NCI-H524 treated with DMSO at 0.1 percent for 48 hours (cell line): ENCODE measurements around the gene PCDHGB4.
"Not testable (repeated sequence)": the region's sequence is repeated elsewhere in the genome, so short reads cannot be mapped to it uniquely, and the experiment has no call there.

Source experiments
- DNase-seq: peaks from one replicate; lab custom pipeline; 2025; lab: John Stamatoyannopoulos, UW

PCDHGB4 gene

DNA sequence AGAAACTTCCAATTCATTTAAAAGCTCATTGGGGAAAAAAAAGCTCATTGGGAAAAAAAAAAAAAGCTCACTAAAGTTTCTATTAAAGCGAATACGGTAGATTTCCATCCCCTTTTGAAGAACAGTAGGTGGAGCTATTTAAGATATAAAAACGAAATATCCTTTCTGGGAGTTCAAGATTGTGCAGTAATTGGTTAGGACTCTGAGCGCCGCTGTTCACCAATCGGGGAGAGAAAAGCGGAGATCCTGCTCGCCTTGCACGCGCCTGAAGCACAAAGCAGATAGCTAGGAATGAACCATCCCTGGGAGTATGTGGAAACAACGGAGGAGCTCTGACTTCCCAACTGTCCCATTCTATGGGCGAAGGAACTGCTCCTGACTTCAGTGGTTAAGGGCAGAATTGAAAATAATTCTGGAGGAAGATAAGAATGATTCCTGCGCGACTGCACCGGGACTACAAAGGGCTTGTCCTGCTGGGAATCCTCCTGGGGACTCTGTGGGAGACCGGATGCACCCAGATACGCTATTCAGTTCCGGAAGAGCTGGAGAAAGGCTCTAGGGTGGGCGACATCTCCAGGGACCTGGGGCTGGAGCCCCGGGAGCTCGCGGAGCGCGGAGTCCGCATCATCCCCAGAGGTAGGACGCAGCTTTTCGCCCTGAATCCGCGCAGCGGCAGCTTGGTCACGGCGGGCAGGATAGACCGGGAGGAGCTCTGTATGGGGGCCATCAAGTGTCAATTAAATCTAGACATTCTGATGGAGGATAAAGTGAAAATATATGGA, 43.0 kb downstream of the PCDHGB4 start, which contains the start of gene PCDHGA12:
Gene PCDHGA12, plus strand, starts transcription at position 176 of the 782 bp plus-strand sequence. Its CDS starts 253 bp downstream, at position 429.
- no peak for DNase-seq

DNA sequence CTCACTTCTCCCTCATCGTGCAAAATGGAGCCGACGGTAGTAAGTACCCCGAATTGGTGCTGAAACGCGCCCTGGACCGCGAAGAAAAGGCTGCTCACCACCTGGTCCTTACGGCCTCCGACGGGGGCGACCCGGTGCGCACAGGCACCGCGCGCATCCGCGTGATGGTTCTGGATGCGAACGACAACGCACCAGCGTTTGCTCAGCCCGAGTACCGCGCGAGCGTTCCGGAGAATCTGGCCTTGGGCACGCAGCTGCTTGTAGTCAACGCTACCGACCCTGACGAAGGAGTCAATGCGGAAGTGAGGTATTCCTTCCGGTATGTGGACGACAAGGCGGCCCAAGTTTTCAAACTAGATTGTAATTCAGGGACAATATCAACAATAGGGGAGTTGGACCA, 43.8 kb downstream of the PCDHGB4 start:
- DNase-seq: no peak

DNA sequence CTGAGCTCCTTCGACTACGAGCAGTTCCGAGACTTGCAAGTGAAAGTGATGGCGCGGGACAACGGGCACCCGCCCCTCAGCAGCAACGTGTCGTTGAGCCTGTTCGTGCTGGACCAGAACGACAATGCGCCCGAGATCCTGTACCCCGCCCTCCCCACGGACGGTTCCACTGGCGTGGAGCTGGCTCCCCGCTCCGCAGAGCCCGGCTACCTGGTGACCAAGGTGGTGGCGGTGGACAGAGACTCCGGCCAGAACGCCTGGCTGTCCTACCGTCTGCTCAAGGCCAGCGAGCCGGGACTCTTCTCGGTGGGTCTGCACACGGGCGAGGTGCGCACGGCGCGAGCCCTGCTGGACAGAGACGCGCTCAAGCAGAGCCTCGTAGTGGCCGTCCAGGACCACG, 44.8 kb downstream of the PCDHGB4 start:
- not testable (repeated sequence) for DNase-seq

DNA sequence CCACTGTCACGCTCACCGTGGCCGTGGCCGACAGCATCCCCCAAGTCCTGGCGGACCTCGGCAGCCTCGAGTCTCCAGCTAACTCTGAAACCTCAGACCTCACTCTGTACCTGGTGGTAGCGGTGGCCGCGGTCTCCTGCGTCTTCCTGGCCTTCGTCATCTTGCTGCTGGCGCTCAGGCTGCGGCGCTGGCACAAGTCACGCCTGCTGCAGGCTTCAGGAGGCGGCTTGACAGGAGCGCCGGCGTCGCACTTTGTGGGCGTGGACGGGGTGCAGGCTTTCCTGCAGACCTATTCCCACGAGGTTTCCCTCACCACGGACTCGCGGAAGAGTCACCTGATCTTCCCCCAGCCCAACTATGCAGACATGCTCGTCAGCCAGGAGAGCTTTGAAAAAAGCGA, 45.2 kb downstream of the PCDHGB4 start:
- not testable (repeated sequence) for DNase-seq

DNA sequence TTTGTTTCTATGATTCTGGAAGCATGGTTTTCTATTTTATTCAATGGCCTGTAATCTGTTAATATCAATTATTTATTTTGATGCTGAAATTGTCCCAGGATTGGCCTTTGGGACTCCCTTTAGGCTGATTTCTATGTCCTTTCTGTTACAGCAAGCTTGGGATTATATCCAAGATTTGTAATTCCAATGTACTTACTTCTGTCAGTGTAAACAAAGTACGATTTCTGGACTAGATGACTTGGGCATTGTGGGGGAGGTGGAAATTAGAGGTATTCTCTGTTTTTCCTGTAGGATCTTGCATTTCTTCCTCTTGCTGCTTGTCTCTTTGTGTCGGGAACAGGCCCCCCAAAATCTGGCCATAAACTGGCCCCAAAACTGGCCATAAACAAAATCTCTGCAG, 46.5 kb downstream of the PCDHGB4 start:
- DNase-seq: no peak

DNA sequence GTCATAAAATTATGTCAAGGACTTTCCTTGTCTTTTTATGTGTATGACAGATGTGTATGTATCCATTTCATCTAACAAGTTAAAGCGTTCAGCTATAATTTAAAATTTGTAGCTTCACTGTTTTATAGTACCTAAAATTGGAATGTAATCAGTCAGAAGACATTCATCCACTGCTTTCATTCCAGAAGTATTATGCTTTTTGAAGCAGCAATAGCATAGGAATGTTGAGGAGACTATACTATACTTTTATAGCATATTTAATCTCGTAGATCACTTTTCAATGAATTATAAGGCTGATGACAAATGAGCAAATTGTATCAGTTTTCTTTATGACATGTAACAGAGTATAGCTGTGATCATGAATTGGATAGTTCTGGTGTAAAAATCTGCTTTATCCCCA, 49.7 kb downstream of the PCDHGB4 start:
- DNase-seq: no peak

DNA sequence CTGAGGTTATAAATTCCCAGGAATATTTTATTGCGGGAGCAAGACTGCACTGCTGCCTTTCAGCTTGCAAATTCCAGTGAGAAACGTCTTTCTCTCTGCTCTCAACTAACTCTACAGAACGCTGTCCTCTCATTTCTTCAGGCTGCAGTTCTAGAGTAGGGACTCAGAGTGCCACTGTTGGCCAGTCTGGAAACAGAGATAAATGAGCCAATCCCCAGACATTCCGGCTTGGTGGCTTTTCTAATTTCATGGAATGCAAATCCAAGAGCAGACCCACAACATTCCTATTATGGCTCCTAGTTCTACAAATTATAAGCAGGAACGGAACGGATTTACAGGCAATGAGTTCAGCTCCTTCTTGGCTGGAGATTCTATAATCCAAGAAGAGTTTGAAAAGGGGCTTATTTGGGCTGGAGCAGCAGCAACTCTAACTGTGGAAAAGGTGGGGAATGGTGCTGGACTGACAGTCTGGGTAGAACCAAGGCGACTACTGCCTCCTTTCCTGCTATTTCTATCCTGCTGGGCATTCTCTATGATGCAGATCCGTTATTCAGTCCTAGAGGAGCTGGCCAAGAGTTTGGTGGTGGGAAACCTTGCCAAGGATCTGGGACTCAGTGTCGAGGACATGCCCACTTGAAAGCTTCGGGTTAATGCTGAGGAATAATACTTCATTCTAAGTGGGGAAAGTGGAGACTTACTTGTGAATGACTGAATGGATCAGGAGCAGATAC, 52.1 kb downstream of the PCDHGB4 start:
- no peak for DNase-seq
